ENCODE results near the gene PROB1. TPM values are rescaled to one million over a fixed set of nuclear protein-coding genes. Genes with fewer than 3 reads are reported as not detected.

Gene PROB1
- total and polyA plus RNA-seq, 9 of the 15 experiments (the other 6 are each of a cell fraction or from before 2014, with no cell fraction given): 0.01 to 1.8 (median 0.47) TPM

GRCh38 chr5:139385061-139386049 is 9.5 kb downstream of the PROB1 start (continued):
- TF ChIP-seq EP300 (IDR thresholded peaks at IDR 0.05; ENCODE audit: low read length) (peak; percentile 14; the same call in 1 of the 2 replicates), TRIM25 (IDR thresholded peaks at IDR 0.05; ENCODE audit: borderline replicate concordance) (no peak), JUNB (CRISPR knock-in tag; conservative IDR thresholded peaks at IDR 0.05) (no peak), DEAF1 (CRISPR knock-in tag; IDR thresholded peaks at IDR 0.05) (peak; percentile 12; the same call in 1 of the 2 replicates), ZNF140 (CRISPR knock-in tag; IDR thresholded peaks at IDR 0.05) (no peak), PHTF2 (CRISPR knock-in tag; IDR thresholded peaks at IDR 0.05) (no peak), TFAP4 (CRISPR knock-in tag; IDR thresholded peaks at IDR 0.05; ENCODE audit: borderline replicate concordance) (peak; percentile 56; the same call in 1 of the 2 replicates), RFX1 (IDR thresholded peaks at IDR 0.05) (no peak), ZNF696 (CRISPR knock-in tag; conservative IDR thresholded peaks at IDR 0.05) (no peak), YY1 (IDR thresholded peaks at IDR 0.05; ENCODE audit: borderline replicate concordance in 1 of 3, control insufficient read depth in 1 of 3, extremely low read depth in 1 of 3, insufficient read depth in 3 of 3, insufficient read length in 1 of 3, insufficient replicate concordance in 2 of 3, low read depth in 1 of 3, low read length in 2 of 3) (no peak), KAT8 (IDR thresholded peaks at IDR 0.05; ENCODE audit: low read depth) (no peak), NUFIP1 (IDR thresholded peaks at IDR 0.05; ENCODE audit: partially characterized antibody) (no peak), CBX5 (IDR thresholded peaks at IDR 0.05; ENCODE audit: borderline replicate concordance, low read depth) (no peak), ZNF408 (CRISPR knock-in tag; IDR thresholded peaks at IDR 0.05; ENCODE audit: low read depth) (no peak), TFE3 (CRISPR knock-in tag; IDR thresholded peaks at IDR 0.05) (no peak), HMGN3 (IDR thresholded peaks at IDR 0.05; ENCODE audit: borderline replicate concordance, extremely low read depth, insufficient read length, low read depth, low read length) (no peak), ZNF232 (CRISPR knock-in tag; IDR thresholded peaks at IDR 0.05) (no peak), PTBP1 (IDR thresholded peaks at IDR 0.05; ENCODE audit: low read depth, low read length) (no peak), E2F4 (CRISPR knock-in tag; IDR thresholded peaks at IDR 0.05; ENCODE audit: low read depth) (no peak)
